ENCODE data around the gene TSPAN7.

DNA sequence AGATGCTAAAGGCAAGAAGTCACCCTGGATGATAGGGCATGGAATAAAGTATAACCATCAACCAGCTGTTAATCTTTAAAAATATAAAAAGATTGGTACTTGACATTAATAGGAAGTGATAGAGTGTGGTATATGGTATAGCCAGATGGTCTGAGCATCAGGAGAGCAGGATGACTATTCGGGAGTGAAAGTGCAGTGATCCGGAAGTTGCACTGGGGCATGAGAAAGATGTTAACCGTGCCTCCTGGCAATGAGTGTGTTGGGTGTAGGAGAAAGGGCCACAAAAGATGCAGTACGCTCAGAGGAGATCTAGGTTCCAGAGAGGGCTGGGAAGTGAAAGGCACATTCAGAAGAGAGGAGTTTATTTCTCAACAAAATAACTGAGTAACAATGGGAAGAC is 65.0 kb downstream of the TSPAN7 start:
- no peak for TF ChIP-seq RARB (CRISPR knock-in tag; IDR thresholded peaks at IDR 0.05)
- no peak for TF ChIP-seq ARNTL (CRISPR knock-in tag; IDR thresholded peaks at IDR 0.05; ENCODE audit: borderline replicate concordance, low read depth)
- TF ChIP-seq TCF4 (CRISPR knock-in tag; IDR thresholded peaks at IDR 0.05; ENCODE audit: borderline replicate concordance): no peak
- TF ChIP-seq, protein P1, sequence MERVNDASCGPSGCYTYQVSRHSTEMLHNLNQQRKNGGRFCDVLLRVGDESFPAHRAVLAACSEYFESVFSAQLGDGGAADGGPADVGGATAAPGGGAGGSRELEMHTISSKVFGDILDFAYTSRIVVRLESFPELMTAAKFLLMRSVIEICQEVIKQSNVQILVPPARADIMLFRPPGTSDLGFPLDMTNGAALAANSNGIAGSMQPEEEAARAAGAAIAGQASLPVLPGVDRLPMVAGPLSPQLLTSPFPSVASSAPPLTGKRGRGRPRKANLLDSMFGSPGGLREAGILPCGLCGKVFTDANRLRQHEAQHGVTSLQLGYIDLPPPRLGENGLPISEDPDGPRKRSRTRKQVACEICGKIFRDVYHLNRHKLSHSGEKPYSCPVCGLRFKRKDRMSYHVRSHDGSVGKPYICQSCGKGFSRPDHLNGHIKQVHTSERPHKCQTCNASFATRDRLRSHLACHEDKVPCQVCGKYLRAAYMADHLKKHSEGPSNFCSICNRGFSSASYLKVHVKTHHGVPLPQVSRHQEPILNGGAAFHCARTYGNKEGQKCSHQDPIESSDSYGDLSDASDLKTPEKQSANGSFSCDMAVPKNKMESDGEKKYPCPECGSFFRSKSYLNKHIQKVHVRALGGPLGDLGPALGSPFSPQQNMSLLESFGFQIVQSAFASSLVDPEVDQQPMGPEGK (CRISPR knock-in tag; IDR thresholded peaks at IDR 0.05; ENCODE audit: borderline replicate concordance): no peak
- no peak for TF ChIP-seq ZNF70 (CRISPR knock-in tag; IDR thresholded peaks at IDR 0.05)
- no peak for TF ChIP-seq GLIS3 (CRISPR knock-in tag; IDR thresholded peaks at IDR 0.05)
- no peak for TF ChIP-seq ZFP3 (CRISPR knock-in tag; IDR thresholded peaks at IDR 0.05)
- TF ChIP-seq BACH2 (CRISPR knock-in tag; IDR thresholded peaks at IDR 0.05; ENCODE audit: borderline replicate concordance): no peak
- TF ChIP-seq ZC3H10 (CRISPR knock-in tag; IDR thresholded peaks at IDR 0.05): no peak
- no peak for TF ChIP-seq ZFP30 (CRISPR knock-in tag; IDR thresholded peaks at IDR 0.05)
- TF ChIP-seq ZNF8 (CRISPR knock-in tag; IDR thresholded peaks at IDR 0.05): no peak
- TF ChIP-seq, protein P2, sequence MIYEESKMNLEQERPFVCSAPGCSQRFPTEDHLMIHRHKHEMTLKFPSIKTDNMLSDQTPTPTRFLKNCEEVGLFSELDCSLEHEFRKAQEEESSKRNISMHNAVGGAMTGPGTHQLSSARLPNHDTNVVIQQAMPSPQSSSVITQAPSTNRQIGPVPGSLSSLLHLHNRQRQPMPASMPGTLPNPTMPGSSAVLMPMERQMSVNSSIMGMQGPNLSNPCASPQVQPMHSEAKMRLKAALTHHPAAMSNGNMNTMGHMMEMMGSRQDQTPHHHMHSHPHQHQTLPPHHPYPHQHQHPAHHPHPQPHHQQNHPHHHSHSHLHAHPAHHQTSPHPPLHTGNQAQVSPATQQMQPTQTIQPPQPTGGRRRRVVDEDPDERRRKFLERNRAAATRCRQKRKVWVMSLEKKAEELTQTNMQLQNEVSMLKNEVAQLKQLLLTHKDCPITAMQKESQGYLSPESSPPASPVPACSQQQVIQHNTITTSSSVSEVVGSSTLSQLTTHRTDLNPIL (CRISPR knock-in tag; IDR thresholded peaks at IDR 0.05; ENCODE audit: low read depth): no peak
- no peak for TF ChIP-seq ISL1 (CRISPR knock-in tag; IDR thresholded peaks at IDR 0.05)

All from SK-N-SH treated with all-trans-retinoic acid at 6 μM for 48 hours (cell line).